ENCODE data around the gene MZT2A.
"Not testable (repeated sequence)": the region's sequence is repeated elsewhere in the genome, so short reads cannot be mapped to it uniquely, and the experiment has no call there.

MZT2A gene

DNA sequence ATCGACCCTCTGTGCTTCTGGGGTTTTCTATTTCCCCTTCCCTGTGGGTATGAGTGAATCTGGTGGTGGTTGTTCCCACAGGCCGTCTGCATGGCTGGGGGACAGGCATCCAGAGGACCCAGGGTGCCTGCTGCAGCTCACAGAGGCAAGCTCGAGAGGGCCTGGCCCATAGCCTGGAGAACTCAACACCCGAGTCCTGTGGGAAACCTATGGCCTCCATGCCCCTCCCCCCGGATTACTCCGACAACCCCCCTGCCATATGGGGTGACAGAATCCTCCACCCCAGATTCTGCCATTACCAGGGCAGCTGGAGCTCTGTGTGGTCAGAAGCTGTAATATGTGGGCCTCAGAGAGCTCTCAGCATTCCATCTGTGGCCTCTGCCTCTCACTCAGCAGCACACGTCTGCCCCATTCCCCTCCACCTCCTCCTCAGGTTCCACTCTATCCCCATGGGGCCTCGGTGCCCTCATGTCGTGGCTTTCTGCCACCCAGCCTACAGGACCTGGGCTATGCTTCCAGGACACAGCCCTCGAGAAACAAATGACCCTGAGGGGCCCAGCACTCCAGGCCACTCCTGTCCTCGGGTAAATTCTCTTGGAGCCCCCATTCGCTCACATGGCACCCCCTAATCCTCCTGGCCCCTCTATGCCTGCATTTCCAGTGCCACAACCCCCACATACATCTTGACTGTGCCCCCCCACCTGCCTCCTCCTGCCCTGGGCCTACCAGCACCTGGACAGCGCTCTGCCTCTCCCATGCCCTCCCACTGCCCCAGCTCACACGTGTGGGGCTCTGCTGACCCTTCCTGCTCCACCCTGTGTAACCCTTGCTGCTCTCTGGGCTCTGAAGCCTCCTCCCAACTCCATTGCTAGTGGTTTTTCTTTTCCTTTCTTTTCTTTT, 3.6 kb downstream of the MZT2A start:
- no peak for TF ChIP-seq SPI1 (IDR thresholded peaks at IDR 0.05; ENCODE audit: borderline replicate concordance, low read depth)
- TF ChIP-seq, protein P1, sequence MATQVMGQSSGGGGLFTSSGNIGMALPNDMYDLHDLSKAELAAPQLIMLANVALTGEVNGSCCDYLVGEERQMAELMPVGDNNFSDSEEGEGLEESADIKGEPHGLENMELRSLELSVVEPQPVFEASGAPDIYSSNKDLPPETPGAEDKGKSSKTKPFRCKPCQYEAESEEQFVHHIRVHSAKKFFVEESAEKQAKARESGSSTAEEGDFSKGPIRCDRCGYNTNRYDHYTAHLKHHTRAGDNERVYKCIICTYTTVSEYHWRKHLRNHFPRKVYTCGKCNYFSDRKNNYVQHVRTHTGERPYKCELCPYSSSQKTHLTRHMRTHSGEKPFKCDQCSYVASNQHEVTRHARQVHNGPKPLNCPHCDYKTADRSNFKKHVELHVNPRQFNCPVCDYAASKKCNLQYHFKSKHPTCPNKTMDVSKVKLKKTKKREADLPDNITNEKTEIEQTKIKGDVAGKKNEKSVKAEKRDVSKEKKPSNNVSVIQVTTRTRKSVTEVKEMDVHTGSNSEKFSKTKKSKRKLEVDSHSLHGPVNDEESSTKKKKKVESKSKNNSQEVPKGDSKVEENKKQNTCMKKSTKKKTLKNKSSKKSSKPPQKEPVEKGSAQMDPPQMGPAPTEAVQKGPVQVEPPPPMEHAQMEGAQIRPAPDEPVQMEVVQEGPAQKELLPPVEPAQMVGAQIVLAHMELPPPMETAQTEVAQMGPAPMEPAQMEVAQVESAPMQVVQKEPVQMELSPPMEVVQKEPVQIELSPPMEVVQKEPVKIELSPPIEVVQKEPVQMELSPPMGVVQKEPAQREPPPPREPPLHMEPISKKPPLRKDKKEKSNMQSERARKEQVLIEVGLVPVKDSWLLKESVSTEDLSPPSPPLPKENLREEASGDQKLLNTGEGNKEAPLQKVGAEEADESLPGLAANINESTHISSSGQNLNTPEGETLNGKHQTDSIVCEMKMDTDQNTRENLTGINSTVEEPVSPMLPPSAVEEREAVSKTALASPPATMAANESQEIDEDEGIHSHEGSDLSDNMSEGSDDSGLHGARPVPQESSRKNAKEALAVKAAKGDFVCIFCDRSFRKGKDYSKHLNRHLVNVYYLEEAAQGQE (IDR thresholded peaks at IDR 0.05; ENCODE audit: insufficient replicate concordance, low read depth) = peak; percentile 75
- TF ChIP-seq GABPA (IDR thresholded peaks at IDR 0.05; ENCODE audit: low read depth) = no peak
- no peak overlapping the region for H3K4me3 ChIP-seq (replicated peaks; ENCODE audit: insufficient read depth, low read length)
- H3K27me3 ChIP-seq (ENCODE audit: insufficient read depth, poor library complexity, severe bottlenecking) = no peaks in the 10 kb centered on the region
- DNase-seq (ENCODE audit: low read depth in 1 of 2, low spot score in 1 of 2) = no peak
- no peak overlapping the region for H3K27ac ChIP-seq (replicated peaks)

DNA sequence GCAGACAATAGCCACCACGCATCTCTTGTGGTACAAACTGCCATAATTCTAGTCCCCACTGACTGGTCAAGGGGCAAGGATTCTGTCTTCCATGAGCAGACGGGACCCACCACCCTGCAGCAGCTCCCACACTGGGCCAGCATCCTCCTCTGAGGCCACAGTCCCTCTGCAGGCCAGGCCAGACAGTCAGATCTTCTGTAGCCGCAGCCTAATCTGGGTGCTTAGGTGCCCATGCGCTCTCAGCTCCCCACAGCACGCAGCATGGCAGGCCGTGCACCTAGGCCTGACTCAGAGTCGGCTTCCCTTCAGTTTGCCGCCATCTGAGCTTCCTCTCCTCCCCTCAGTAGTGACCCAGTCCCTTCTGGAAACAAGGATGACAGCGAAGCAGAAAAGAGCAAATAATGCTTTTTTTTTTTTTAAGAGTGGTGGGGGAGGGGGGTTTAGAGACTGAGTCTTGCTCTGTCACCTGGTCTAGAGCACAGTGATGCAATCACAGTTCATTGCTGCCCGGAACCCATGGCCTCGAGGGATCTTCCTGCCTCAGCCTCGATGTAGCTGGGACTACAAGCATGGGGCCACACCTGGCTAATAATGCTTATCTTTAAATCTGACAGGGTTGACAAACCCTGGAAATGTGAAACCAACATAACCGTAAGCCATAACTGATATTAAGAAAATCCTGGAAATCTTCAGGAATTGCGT, 5.8 kb downstream of the MZT2A start:
- not testable (repeated sequence) for H3K27ac ChIP-seq (replicated peaks); H3K27me3 ChIP-seq (ENCODE audit: insufficient read depth, poor library complexity, severe bottlenecking); DNase-seq (ENCODE audit: low read depth in 1 of 2, low spot score in 1 of 2); H3K4me3 ChIP-seq (replicated peaks; ENCODE audit: insufficient read depth, low read length)

DNA sequence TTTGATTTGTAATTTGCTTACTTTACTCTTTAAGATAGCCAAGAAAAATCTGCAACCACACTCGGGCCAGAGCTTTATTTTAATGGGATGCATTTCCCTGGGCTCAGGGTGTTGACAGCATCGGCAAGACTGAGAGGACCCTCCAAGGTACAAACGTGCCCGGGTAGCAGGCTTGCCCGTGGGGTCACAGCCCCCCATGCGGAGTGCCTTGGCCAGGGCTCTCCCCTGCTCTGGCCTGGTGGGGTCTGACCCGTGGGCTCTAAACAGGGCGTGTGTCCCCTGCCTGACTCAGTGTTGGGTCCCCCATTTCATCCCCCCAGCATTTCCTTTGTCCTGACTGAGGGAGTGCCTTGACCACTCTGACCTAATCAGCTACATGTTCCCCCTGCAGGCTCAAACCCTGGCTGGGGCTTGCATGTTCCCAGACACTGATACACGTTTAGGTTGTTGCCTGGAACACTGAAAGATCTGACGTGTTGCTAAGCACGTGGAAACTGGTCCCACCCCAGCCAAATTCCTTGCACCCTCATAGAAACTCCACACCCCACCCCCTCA, 7.2 kb downstream of the MZT2A start:
- not testable (repeated sequence) for H3K27me3 ChIP-seq (ENCODE audit: insufficient read depth, poor library complexity, severe bottlenecking); DNase-seq (ENCODE audit: low read depth in 1 of 2, low spot score in 1 of 2); H3K4me3 ChIP-seq (replicated peaks; ENCODE audit: insufficient read depth, low read length); H3K27ac ChIP-seq (replicated peaks)

DNA sequence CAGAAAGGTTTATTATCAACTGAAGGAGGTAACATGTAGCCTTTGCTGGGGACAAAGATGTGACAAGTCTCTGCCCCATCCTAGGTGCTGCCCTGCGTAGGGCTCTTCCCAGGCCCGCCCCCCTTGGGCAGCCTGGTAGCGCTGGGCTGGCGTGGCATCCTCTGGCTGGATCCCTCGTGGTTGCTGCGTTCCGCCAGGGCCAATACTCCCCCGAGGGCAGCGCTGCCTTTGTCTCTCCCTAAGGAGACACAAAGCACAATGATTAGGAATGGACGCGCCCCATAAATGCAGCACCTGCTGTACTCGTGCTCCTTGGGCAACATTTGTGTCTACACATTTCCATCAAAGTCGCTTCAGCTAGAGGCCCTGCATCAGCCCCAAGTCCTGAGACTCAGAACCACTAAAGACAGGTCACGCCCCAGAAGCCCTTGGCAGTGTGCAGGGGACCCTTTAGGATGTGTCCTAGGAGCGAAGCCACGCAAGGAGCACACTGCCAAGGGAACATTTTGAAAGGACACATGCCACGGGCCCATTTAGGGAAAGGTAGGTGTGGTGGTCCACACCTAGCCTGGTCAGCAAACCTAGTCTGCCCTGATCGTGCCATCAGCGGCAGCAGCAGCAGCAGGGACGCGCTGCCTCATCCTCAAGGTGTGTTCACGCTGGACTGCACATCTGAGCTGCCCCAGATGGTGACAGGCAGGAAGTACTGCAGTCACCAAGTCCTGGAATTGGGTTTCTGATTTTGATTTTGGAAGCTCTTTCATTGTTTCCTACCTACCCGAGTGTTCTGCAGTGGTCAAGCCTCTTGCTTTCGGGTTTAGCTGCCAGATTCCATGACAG, 8.0 kb downstream of the MZT2A start:
- not testable (repeated sequence) for H3K4me3 ChIP-seq (replicated peaks; ENCODE audit: insufficient read depth, low read length); H3K27me3 ChIP-seq (ENCODE audit: insufficient read depth, poor library complexity, severe bottlenecking); H3K27ac ChIP-seq (replicated peaks); DNase-seq (ENCODE audit: low read depth in 1 of 2, low spot score in 1 of 2)

DNA sequence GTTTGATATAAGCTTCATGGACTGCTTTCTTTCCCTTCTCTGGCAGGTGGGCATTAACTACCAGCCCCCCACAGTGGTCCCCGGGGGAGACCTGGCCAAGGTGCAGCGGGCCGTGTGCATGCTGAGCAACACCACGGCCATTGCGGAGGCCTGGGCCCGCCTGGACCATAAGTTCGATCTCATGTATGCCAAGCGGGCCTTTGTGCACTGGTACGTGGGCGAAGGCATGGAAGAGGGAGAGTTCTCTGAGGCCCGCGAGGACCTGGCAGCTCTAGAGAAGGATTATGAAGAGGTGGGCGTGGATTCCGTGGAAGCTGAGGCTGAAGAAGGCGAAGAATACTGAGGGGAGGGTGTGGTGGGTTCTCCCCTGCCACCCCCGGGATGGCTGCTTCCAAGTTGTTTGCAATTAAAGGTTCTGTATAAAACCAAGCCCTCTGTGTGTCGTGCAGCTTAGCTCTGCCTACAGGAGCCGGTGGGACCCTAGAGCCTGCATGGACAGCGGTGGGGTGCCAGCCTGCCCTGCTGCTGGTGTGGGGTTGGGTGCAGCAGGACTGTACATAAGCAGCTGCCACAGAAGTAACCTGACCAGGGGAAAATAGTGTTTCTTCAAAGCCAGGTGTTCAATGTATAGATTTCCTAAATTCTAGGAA, 9.6 kb downstream of the MZT2A start:
- not testable (repeated sequence) for H3K4me3 ChIP-seq (replicated peaks; ENCODE audit: insufficient read depth, low read length); H3K27me3 ChIP-seq (ENCODE audit: insufficient read depth, poor library complexity, severe bottlenecking); H3K27ac ChIP-seq (replicated peaks); DNase-seq (ENCODE audit: low read depth in 1 of 2, low spot score in 1 of 2)

DNA sequence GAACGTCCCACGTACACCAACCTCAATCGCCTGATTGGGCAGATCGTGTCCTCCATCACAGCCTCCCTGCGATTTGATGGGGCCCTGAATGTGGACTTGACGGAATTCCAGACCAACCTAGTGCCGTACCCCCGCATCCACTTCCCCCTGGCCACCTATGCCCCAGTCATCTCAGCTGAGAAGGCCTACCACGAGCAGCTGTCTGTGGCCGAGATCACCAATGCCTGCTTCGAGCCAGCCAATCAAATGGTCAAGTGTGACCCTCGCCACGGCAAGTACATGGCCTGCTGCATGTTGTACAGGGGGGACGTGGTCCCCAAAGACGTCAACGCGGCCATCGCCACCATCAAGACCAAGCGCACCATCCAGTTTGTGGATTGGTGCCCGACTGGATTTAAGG, 11.8 kb downstream of the MZT2A start:
- DNase-seq (ENCODE audit: low read depth in 1 of 2, low spot score in 1 of 2); H3K27me3 ChIP-seq (ENCODE audit: insufficient read depth, poor library complexity, severe bottlenecking); H3K27ac ChIP-seq (replicated peaks); H3K4me3 ChIP-seq (replicated peaks; ENCODE audit: insufficient read depth, low read length): not testable (repeated sequence)

DNA sequence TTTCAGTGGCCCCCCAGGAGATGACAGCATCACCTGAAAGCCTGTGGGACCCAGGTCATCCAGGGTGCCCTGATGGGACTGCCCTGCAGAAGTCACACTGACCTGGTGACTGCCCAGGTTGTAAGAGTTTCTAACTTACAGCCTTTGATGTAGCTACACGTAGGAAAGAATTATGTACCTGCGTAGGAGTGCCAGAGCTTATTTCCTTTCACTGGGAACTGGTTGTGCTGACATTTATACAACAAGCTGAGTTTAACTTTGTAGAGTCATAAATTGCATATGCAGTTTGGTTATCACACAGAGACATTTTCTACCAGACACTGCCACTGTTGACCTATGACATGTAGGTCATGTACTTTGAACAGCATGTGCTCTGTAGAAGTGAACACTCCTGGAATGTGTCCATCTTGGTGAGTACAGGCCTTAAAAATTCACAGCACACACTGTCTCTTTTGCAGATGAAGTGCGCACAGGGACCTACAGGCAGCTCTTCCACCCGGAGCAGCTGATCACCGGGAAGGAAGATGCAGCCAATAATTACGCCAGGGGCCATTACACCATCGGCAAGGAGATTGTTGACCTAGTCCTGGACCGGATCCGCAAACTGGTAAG, 13.2 kb downstream of the MZT2A start:
- not testable (repeated sequence) for H3K27ac ChIP-seq (replicated peaks); H3K27me3 ChIP-seq (ENCODE audit: insufficient read depth, poor library complexity, severe bottlenecking); DNase-seq (ENCODE audit: low read depth in 1 of 2, low spot score in 1 of 2); H3K4me3 ChIP-seq (replicated peaks; ENCODE audit: insufficient read depth, low read length)

DNA sequence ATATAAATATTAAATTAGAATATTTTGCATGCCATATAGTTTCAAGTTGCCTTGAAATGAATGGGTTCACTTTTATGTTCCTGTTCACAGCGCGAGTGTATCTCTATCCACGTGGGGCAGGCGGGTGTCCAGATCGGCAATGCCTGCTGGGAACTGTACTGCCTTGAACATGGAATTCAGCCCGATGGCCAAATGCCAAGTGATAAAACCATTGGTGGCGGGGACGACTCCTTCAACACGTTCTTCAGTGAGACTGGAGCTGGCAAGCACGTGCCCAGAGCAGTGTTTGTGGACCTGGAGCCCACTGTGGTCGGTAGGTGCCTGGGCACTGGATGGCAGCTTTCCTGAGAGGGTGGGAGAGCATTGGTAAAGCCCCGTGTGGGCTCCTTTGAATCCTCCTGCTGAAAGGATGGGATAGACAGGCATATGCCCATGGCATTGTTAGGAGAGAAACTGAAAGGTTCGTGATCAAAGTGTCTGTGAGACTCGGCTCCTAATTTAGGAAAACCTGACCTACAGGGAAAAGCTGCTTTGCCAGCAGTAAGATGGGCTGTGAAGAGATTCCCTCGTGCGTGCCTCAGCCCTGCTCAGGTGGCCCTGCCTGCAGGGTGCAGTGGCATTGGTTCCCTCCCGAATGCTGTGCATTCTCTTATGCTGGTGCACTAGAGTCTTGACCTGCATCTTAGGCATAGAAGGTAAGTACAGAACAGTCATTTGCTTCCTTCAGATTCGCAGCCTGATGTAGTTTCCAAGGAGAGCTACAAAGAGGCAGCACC, 13.9 kb downstream of the MZT2A start:
- not testable (repeated sequence) for DNase-seq (ENCODE audit: low read depth in 1 of 2, low spot score in 1 of 2); H3K27ac ChIP-seq (replicated peaks); H3K4me3 ChIP-seq (replicated peaks; ENCODE audit: insufficient read depth, low read length)

DNA sequence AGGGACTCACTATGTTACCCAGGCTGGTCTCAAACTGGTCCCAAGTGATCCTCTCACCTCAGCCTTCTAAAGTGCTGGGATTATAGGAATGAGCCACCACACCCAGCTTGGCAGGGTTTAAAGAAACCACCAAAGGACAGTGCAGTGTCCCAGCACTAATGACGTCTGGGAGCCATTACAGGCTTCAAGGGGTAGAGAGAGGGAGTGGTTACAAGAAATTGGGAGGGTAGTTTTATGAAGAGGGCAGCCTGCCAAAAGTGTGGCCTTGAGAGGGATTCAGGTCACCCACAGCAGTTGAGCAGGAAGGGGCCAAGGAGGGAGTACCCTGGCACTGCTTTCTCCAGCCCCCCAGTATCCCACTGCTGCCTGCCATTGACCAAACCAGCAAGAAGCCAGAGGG, 15.0 kb downstream of the MZT2A start:
- H3K27me3 ChIP-seq (ENCODE audit: insufficient read depth, poor library complexity, severe bottlenecking); H3K27ac ChIP-seq (replicated peaks); H3K4me3 ChIP-seq (replicated peaks; ENCODE audit: insufficient read depth, low read length); DNase-seq (ENCODE audit: low read depth in 1 of 2, low spot score in 1 of 2): not testable (repeated sequence)

More for the DNA sequence above, 13.9 kb downstream of the MZT2A start:
- H3K27me3 ChIP-seq (ENCODE audit: insufficient read depth, poor library complexity, severe bottlenecking) = not testable (repeated sequence)

DNA sequence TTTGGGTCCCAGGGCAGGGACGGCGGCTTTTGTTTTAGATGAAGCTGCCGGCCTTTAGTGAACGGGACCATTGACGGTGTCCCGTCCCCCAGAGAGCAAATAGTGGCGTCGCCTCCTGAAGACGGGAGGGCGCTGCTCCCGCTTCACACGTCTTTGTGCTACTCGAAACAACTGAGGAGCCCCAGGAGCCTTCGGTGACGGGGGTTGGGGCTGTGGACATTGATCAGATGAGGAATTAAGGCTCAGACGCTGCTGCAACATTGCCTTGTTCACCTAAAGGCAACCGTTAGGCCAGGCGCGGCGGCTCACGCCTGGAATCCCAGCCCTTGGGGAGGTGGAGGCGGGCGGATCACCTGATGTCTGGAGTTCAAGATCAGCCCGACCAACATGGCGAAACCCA, 15.8 kb downstream of the MZT2A start:
- H3K27ac ChIP-seq (replicated peaks); H3K4me3 ChIP-seq (replicated peaks; ENCODE audit: insufficient read depth, low read length); DNase-seq (ENCODE audit: low read depth in 1 of 2, low spot score in 1 of 2); H3K27me3 ChIP-seq (ENCODE audit: insufficient read depth, poor library complexity, severe bottlenecking): not testable (repeated sequence)

All from HL-60 (cell line).